Fibroblast of skin of right quadriceps (primary cell): ENCODE measurements around the gene DTNB.
"Not testable (repeated sequence)": the region's sequence is repeated elsewhere in the genome, so short reads cannot be mapped to it uniquely, and the experiment has no call there.

ENCODE experiments used
- DNase-seq: peaks from one replicate; pipeline ENCODE4 v3.0.0-alpha.2; 2013

Gene DTNB

GRCh38 chr2:25586726-25587144 is 86.6 kb downstream of the DTNB start:
- no peak for DNase-seq

GRCh38 chr2:25585189-25585588 is 88.2 kb downstream of the DTNB start:
- DNase-seq: no peak

- no peak for DNase-seq
Measured at GRCh38 chr2:25582077-25582830, 91.1 kb downstream of the DTNB start.

GRCh38 chr2:25576596-25576995 is 96.8 kb downstream of the DTNB start:
- no peak for DNase-seq

- no peak for DNase-seq
Measured at GRCh38 chr2:25572638-25573037, 100.7 kb downstream of the DTNB start.

DNA sequence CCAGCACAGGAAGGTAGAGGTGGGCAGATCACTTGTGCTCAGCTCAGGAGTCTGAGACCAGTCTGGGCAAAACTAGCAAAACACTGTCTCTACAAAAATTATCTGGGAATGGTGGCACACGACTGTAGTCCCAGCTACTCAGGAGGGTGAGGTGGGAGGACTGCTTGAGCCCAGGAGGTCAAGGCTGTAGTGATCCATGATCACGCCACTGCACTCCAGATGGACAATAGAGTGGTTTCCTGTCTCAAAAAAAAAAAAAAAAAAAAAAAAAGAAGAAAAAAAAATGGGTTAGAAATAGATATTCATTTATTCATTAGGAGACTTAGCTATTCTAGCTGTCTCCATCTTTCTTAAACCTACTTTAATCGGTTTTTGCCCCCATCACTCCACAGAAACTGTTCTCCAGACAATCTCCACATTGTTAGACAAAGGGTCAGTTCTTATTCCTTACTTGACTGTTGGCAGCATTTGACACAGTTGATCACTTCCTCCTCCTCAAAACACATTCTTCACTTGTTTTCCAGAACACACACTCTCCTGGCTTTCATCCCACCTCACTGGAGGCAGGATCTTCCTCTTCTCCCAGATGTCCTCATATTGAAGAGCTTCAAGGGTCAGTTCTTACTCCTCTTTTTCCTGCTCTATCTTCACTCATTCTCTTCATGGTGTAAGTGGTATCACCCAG is 103.1 kb downstream of the DTNB start:
- DNase-seq: no peak

GRCh38 chr2:25567406-25567805 is 106.0 kb downstream of the DTNB start:
- DNase-seq: peak; percentile 57

GRCh38 chr2:25566694-25567093 is 106.7 kb downstream of the DTNB start:
- DNase-seq: no peak

DNA sequence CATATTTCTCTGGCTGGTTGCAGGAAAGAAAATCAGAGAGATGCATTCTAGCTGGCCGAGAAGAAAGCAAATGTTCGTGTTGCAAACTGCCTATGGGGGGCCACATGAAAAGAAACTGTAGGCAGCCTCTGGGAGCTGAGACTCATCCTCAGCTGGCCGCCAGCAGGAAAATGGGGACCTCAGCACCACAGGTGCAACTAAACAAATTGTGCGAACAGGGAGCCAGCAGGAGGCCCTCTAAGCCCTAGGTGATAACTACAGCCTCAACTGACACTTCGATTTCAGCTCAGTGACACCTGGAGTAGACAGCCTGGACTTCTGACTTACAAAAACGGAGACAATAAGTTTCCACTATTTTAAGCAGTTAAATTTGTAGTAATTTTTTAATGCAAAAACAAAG is 107.3 kb downstream of the DTNB start:
- no peak for DNase-seq

DNA sequence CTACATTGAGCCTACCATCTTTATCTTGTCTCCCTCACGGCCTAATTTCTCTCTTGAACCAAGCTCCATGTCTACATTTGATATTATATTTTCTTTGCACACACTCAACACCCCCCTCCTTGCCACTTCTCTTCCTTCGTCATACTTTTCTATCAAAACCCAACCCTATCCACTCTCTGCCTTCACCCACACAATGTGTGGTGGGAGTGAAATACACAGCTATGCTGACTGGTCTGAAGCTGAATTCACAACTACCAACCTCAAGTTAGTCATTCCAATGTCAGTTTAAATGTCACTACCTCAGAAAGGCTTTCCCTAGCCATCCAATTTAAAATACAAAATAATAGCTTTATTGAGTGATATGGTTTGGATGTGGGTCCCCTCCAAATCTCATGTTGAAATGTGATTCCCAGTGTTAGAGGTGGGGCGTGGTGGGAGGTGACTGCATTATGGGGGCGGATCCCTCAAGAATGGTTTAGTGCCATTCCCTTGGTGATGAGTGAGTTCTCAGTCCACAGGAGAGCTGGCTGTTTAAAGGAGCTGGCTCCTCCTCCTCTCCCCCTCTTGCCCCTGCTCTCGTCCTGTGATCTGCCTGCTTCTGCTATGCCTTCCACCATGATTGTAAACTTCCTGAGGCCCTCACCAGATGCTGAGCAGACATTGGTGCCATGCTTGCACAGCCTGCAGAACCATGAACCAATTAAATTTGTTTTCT is 112.1 kb downstream of the DTNB start:
- no peak for DNase-seq

DNA sequence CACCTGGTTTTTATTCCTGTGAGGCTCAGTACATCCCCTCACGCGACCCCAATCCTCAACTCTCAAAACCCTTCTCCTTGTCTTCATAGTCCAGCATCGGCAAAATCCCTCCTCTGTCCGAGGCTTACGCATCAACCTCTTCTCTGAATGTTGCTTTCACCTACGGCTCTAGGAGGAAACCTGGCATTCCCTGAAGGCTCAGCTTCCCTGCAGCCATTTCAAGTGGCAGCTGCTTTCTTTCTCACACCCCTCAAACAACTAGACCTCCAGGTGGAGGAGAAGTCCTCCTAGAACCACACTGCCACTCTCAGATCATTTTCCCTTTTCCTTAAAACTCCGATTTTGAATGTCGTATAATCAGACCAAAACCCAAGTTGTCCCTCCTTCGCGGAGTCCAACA is 114.2 kb downstream of the DTNB start:
- DNase-seq: no peak

GRCh38 chr2:25558262-25558661 is 115.1 kb downstream of the DTNB start:
- peak; percentile 81 for DNase-seq

GRCh38 chr2:25557179-25558036 is 116.0 kb downstream of the DTNB start:
- no peak for DNase-seq

- DNase-seq: no peak
Measured at GRCh38 chr2:25552318-25552717, 121.1 kb downstream of the DTNB start.

- DNase-seq: no peak
Measured at GRCh38 chr2:25551316-25551715, 122.1 kb downstream of the DTNB start.

GRCh38 chr2:25549571-25549970 is 123.8 kb downstream of the DTNB start:
- not testable (repeated sequence) for DNase-seq

DNA sequence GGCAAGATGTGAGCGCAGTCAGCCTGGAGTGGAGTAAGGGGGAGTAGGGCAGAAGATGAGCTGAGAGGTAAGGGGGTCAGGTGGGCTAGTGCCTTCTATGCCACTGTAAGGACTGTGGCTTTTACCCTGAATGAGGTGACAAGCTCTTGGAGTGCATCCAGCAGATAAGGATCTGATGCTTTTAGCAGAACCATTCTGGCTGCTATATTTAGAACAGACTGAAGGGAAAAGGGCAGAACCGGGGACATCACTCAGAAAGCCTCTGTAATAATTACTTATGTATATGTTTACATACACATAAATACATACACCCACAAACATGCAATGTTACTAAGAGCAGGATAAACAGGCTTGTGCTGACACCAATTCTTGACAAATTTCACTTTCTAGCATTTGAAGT is 124.8 kb downstream of the DTNB start:
- no peak for DNase-seq

DNA sequence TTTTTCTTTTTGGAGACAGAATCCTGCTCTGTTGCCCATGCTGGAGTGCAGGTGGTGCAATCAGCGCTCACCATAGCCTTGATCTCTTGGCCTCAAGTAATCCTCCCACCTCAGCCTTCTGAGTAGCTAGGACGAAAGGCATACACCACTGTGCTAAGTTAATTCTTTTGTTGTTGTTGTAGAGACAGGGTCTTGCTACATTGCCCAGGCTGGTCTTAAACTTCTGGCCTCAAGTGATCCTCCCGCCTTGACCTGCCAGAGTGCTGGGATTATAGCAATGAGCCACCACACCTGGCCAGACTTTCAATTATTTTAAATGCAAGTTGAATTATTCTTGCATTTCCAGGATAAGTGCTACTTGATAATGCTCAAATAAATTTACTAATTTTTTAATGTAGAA is 126.5 kb downstream of the DTNB start:
- DNase-seq: no peak

- DNase-seq: no peak
Measured at GRCh38 chr2:25545899-25546298, 127.5 kb downstream of the DTNB start.

DNA sequence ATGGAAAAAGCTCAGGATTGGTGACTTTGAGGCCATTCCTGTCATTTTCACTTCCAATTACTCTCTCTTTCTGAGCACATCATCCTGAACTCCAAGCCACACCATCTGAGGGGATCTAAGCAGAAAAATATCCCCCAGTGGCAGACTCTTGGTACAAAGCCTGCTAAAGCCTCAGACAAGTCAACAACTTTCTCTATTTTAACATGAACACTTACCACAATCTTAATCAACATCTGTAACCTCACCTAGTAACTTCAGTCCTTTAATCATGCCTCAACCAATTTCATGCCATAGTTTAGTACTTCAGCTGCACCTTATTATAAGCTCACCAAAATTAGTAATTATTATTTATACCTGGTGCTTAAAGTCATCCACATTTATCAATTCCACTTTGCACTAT is 128.9 kb downstream of the DTNB start:
- DNase-seq: no peak

DNA sequence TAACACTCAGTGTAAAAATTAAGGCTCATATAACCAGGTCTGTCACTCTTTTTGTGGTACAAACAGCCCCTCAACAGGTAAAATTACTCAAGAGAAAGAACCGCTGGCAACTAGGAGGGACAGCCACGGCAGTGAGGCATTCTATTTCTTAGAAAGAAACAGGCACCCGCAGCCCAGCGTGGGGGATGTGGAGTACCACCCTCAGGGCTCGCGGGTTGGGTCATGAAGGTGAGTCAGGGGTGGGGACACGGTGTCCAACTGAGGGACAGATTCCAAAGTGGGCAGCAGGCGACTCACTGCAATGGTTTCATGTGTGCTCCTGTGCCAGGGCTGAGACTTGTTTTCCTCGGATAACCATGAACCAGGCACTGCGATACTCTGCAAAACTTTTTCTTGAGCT is 129.4 kb downstream of the DTNB start:
- no peak for DNase-seq

DNA sequence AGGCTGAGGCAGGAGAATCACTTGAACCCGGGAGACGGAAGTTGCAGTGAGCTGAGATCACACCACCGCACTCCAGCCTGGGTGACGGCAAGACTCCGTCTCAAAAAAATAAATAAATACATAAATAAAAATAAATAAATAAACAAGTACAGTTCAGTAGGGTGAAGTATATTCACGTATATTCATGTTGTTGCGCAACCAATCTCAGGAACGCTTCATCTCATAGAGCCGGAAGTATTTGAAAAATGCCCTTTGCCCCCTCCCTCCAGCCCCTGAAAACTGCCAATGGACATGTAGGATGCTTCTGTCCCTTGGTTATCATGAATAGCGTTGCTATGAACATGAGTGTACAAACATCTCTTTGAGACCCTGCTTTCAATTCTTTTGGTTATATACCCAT is 132.0 kb downstream of the DTNB start:
- no peak for DNase-seq

DNA sequence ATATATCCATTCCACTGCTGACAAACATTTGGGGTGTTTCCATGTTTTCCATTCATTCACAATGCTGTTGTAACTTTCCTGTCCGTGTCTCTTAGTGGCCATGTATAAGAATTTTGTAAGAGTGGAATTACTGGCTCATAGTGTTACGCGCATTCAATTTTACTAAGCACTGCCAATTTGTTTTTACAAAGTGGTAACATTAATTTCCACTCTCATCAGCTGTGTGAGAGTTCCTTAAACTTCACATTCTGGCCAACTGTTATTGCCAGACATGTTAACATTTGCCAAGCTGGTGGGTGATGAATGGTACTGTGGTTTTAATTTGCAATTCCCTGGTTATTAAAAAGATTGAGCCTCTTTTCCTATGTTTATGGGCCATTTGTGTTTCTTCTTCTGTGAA is 134.2 kb downstream of the DTNB start:
- no peak for DNase-seq
